H1 (cell line): ENCODE measurements around the gene ETFDH. TPM values are rescaled to one million over a fixed set of nuclear protein-coding genes. Genes with fewer than 3 reads are reported as not detected.

Experiments used
- CTCF ChIA-PET: fragments of 300-600 bp; sonication (Branson Sonifier 250); formaldehyde crosslinking; loops from one replicate; lab custom pipeline; 2021; ENCODE audit not compliant: partially characterized antibody; lab: Charles Lee
- POLR2A ChIA-PET: fragments of 300-600 bp; sonication (Branson Sonifier 250); formaldehyde crosslinking; loops from one replicate; lab custom pipeline; 2021; ENCODE audit warnings: inconsistent platforms; ENCODE audit not compliant: partially characterized antibody; lab: Charles Lee
- DNase-seq, 2 experiments: peaks; one replicate each; pipeline versions ENCODE4 v3.0.0 to v3.0.0-alpha.2; 2010 to 2022; ENCODE audit warnings: low spot score in 2 of 2, low read depth in 1 of 2, mixed read lengths in 1 of 2
- FAIRE-seq: peaks from 2 replicates; lab custom pipeline; 2011; peaks lifted over from hg19 to GRCh38; lab: Jason Lieb, UNC
- H2AFZ ChIP-seq: 2 replicates; pipeline ENCODE4 v1.8.1; 2012; ENCODE audit warnings: low read length, inconsistent platforms
- H2AK5ac ChIP-seq: 2 replicates; pipeline ENCODE4 v1.6.1; 2013; ENCODE audit warnings: low read depth, low read length
- H2BK120ac ChIP-seq: replicated peaks from 2 replicates; pipeline ENCODE3; 2013; ENCODE audit warnings: low read depth, low read length, inconsistent platforms
- H2BK12ac ChIP-seq: 2 replicates; pipeline ENCODE4 v1.6.1; 2013; ENCODE audit warnings: low read depth, low read length
- H2BK15ac ChIP-seq: 2 replicates; pipeline ENCODE4 v1.6.1; 2013; ENCODE audit warnings: low read length
- H2BK20ac ChIP-seq: 2 replicates; pipeline ENCODE4 v1.6.1; 2013; ENCODE audit warnings: low read length
- H2BK5ac ChIP-seq: 2 replicates; pipeline ENCODE4 v1.6.1; 2013; ENCODE audit warnings: low read depth, low read length
- H3K14ac ChIP-seq: 2 replicates; pipeline ENCODE4 v1.6.1; 2013; ENCODE audit warnings: inconsistent platforms; ENCODE audit not compliant: insufficient read length
- H3K18ac ChIP-seq: 2 replicates; pipeline ENCODE4 v1.6.1; 2013; ENCODE audit warnings: low read length; ENCODE audit errors: extremely low read depth
- H3K23ac ChIP-seq: 2 replicates; pipeline ENCODE4 v1.6.1; 2013; ENCODE audit warnings: inconsistent platforms; ENCODE audit not compliant: insufficient read length
- H3K23me2 ChIP-seq: 2 replicates; pipeline ENCODE4 v1.6.1; 2013; ENCODE audit warnings: low read depth, low read length
- H3K27ac ChIP-seq: 2 replicates; pipeline ENCODE4 v1.6.1; 2011; ENCODE audit warnings: low read depth, low read length, inconsistent platforms
- H3K27me3 ChIP-seq, 4 experiments: replicated peaks in 1 of 4; 1 replicate in 1 of 4; 2 replicates in 3 of 4; pipeline versions ENCODE4 v1.6.1 to v1.8.1; 2011 to 2013; ENCODE audit warnings: low read length in 3 of 4, mild to moderate bottlenecking in 3 of 4, inconsistent platforms in 2 of 4, mixed read lengths in 2 of 4, moderate library complexity in 1 of 4; ENCODE audit not compliant: control insufficient read depth in 3 of 4, insufficient read depth in 3 of 4; ENCODE audit errors: extremely low read depth in 1 of 4
- H3K36me3 ChIP-seq, 4 experiments: 2 replicates each; pipeline versions ENCODE4 v1.6.1 to v1.8.1; 2011 to 2013; ENCODE audit warnings: mild to moderate bottlenecking in 4 of 4, low read length in 3 of 4, moderate library complexity in 2 of 4, control low read depth in 1 of 4, inconsistent platforms in 1 of 4; ENCODE audit not compliant: insufficient read depth in 4 of 4, control insufficient read depth in 2 of 4
- H3K4ac ChIP-seq: replicated peaks from 2 replicates; pipeline ENCODE3; 2013; ENCODE audit warnings: low read length, low read depth, mixed read lengths, inconsistent platforms; ENCODE audit not compliant: insufficient read length
- H3K4me1 ChIP-seq, 4 experiments: replicated peaks in 1 of 4; 1 replicate in 1 of 4; 2 replicates in 3 of 4; pipeline versions ENCODE4 v1.6.1 to v1.8.1; 2011 to 2013; ENCODE audit warnings: low read length in 3 of 4, inconsistent platforms in 2 of 4, mixed read lengths in 1 of 4; ENCODE audit not compliant: insufficient read depth in 4 of 4, control insufficient read depth in 3 of 4
- H3K4me2 ChIP-seq, 2 experiments: 2 replicates each; pipeline versions ENCODE4 v1.6.1 to v1.8.1; 2011 to 2013; ENCODE audit warnings: low read depth in 2 of 2, low read length in 2 of 2, control low read depth in 1 of 2, inconsistent platforms in 1 of 2, mild to moderate bottlenecking in 1 of 2; ENCODE audit not compliant: insufficient read depth in 1 of 2
- H3K4me3 ChIP-seq, 4 experiments: fragments of 200-600, 300-600 bp in 1 of 4; sonication (generic), shearing (Covaris generic), sonication (Bioruptor Twin) in 1 of 4; 2 replicates each; pipeline versions ENCODE4 v1.5.1 to v1.8.1; 2011 to 2016; ENCODE audit warnings: low read length in 4 of 4, low read depth in 3 of 4, control low read depth in 2 of 4, inconsistent platforms in 2 of 4, mild to moderate bottlenecking in 2 of 4, mixed read lengths in 1 of 4, moderate library complexity in 1 of 4; ENCODE audit not compliant: insufficient read depth in 2 of 4; ENCODE audit errors: extremely low read depth in 1 of 4
- H3K56ac ChIP-seq: replicated peaks from 2 replicates; pipeline ENCODE3; 2013; ENCODE audit warnings: low read depth, mild to moderate bottlenecking, mixed read lengths, low read length, inconsistent platforms; ENCODE audit not compliant: insufficient read length
- H3K79me1 ChIP-seq: 2 replicates; pipeline ENCODE4 v1.6.1; 2013; ENCODE audit warnings: low read depth, low read length, control low read depth
- H3K79me2 ChIP-seq, 2 experiments: 2 replicates each; pipeline versions ENCODE4 v1.6.1 to v1.8.1; 2012 to 2013; ENCODE audit warnings: low read length in 2 of 2, mild to moderate bottlenecking in 2 of 2, inconsistent platforms in 1 of 2; ENCODE audit not compliant: insufficient read depth in 2 of 2, control insufficient read depth in 1 of 2
- H3K9ac ChIP-seq, 4 experiments: replicated peaks in 1 of 4; 1 replicate in 1 of 4; 2 replicates in 3 of 4; pipeline versions ENCODE4 v1.6.1 to v1.8.1; 2011 to 2013; ENCODE audit warnings: low read depth in 3 of 4, low read length in 3 of 4, control low read depth in 2 of 4, mild to moderate bottlenecking in 2 of 4, moderate library complexity in 2 of 4, inconsistent platforms in 1 of 4; ENCODE audit errors: extremely low read depth in 1 of 4
- H3K9me3 ChIP-seq, 2 experiments: 2 replicates each; pipeline versions ENCODE4 v1.6.1 to v1.8.1; 2012 to 2013; ENCODE audit warnings: mild to moderate bottlenecking in 2 of 2, moderate library complexity in 2 of 2, control low read depth in 1 of 2, inconsistent platforms in 1 of 2, low read depth in 1 of 2, low read length in 1 of 2, mixed read lengths in 1 of 2; ENCODE audit not compliant: insufficient read depth in 2 of 2
- H4K20me1 ChIP-seq, 2 experiments: replicated peaks in 1 of 2; 2 replicates each; pipeline versions ENCODE3 to v1.8.1; 2011 to 2013; ENCODE audit warnings: inconsistent platforms in 2 of 2, low read length in 2 of 2, mild to moderate bottlenecking in 1 of 2; ENCODE audit not compliant: insufficient read depth in 2 of 2, control insufficient read depth in 1 of 2
- H4K5ac ChIP-seq: 2 replicates; pipeline ENCODE4 v1.6.1; 2013; ENCODE audit warnings: low read length, low read depth, mixed read lengths, inconsistent platforms; ENCODE audit not compliant: insufficient read length
- H4K8ac ChIP-seq: 2 replicates; pipeline ENCODE4 v1.8.0; 2013; ENCODE audit warnings: mild to moderate bottlenecking, moderate library complexity, low read length, inconsistent platforms; ENCODE audit not compliant: insufficient read depth; ENCODE audit errors: extremely low read depth
- H4K91ac ChIP-seq: replicated peaks from 2 replicates; pipeline ENCODE3; 2013; ENCODE audit warnings: low read length, mixed read lengths, inconsistent platforms; ENCODE audit not compliant: insufficient read length
- BCL11A ChIP-seq, 2 experiments: IDR thresholded peaks; one replicate each; pipeline ENCODE4 v1.6.1; 2011; ENCODE audit warnings: low read depth in 2 of 2, low read length in 2 of 2, mild to moderate bottlenecking in 2 of 2
- GABPA ChIP-seq: IDR thresholded peaks from 2 replicates; pipeline ENCODE4 v1.6.1; 2011; ENCODE audit warnings: mild to moderate bottlenecking, low read length, moderate library complexity, borderline replicate concordance; ENCODE audit not compliant: insufficient read depth
- HDAC2 ChIP-seq, 2 experiments: fragments of 300-600 bp in 1 of 2; sonication (generic) in 1 of 2; IDR thresholded peaks; 2 replicates each; pipeline ENCODE4 v1.6.1; 2011 to 2012; ENCODE audit warnings: low read depth in 2 of 2, low read length in 2 of 2, mild to moderate bottlenecking in 2 of 2, moderate library complexity in 2 of 2, borderline replicate concordance in 1 of 2, inconsistent platforms in 1 of 2
- PHF8 ChIP-seq: fragments of 200-600 bp; sonication (generic); conservative IDR thresholded peaks from 2 replicates; pipeline ENCODE4 v1.7.1; 2012; ENCODE audit warnings: low read depth, mild to moderate bottlenecking, inconsistent platforms, low read length, moderate library complexity
- RAD21 ChIP-seq, 2 experiments: IDR thresholded peaks in 1 of 2; conservative IDR thresholded peaks in 1 of 2; 2 replicates each; pipeline ENCODE4 v1.6.1; 2011; ENCODE audit warnings: low read depth in 2 of 2, low read length in 2 of 2, improper control_type of control experiment in 1 of 2, inconsistent platforms in 1 of 2, mild to moderate bottlenecking in 1 of 2, moderate library complexity in 1 of 2
- RBBP5 ChIP-seq: IDR thresholded peaks from 2 replicates; pipeline ENCODE4 v1.7.1; 2012; ENCODE audit warnings: low read depth, mild to moderate bottlenecking, inconsistent platforms, low read length, moderate library complexity, borderline replicate concordance
- RFX5 ChIP-seq: IDR thresholded peaks from 2 replicates; pipeline ENCODE4 v1.6.1; 2011; ENCODE audit warnings: low read depth, low read length, improper control_type of control experiment, borderline replicate concordance
- RXRA ChIP-seq: IDR thresholded peaks from 2 replicates; pipeline ENCODE4 v1.6.1; 2011; ENCODE audit warnings: low read depth, mild to moderate bottlenecking, low read length, moderate library complexity; ENCODE audit not compliant: insufficient read depth
- SP1 ChIP-seq: IDR thresholded peaks from 2 replicates; pipeline ENCODE4 v1.6.1; 2011; ENCODE audit warnings: low read depth, low read length
- TAF7 ChIP-seq: optimal IDR thresholded peaks from 2 replicates; pipeline ENCODE3; 2011; ENCODE audit warnings: low read depth, mild to moderate bottlenecking, inconsistent platforms, low read length, moderate library complexity, borderline replicate concordance
- WGBS, 2 experiments: shearing (Covaris generic) in 1 of 2; methylation state at CpG; one replicate each; pipeline versions ENCODE4 v1.1.6 to v1.1.7; 2013 to 2015; ENCODE audit warnings: low lambda C conversion rate in 2 of 2, mixed read lengths in 2 of 2, inconsistent platforms in 1 of 2, low coverage in 1 of 2, missing lambda C conversion rate in 1 of 2; ENCODE audit not compliant: insufficient replicate concordance in 2 of 2, insufficient coverage in 1 of 2, insufficient read length in 1 of 2; ENCODE audit errors: extremely low coverage in 1 of 2, missing lambda C conversion rate in 1 of 2; 5-methylcytosine and 5-hydroxymethylcytosine counted together
- polyA plus RNA-seq, 7 experiments: library from polyadenylated mRNA; depleted of rRNA in 3 of 7; stranded (reverse) in 5 of 7; unstranded in 2 of 7; fragments of >200 nt in 5 of 7; fragments of 200-250 nt in 2 of 7; gene quantifications; 1 replicate in 5 of 7; 2 replicates in 1 of 7; 4 replicates in 1 of 7; pipeline versions ENCODE4 v1.2.1 to v1.2.3, GENCODE V29; 2011 to 2013; ENCODE audit warnings: missing spikeins in 2 of 7, mixed read lengths in 2 of 7
- total RNA-seq: library from RNA; stranded (reverse); fragmentation: NEBNext Ultra II Directional; extraction: Animal tissue kit (Norgen Biotek cat#: 25700); gene quantifications from 2 replicates; pipeline ENCODE4 v1.2.1, GENCODE V29; 2021

The ETFDH gene
- total and polyA plus RNA-seq, 2 of the 8 experiments (the other 6 are each of a cell fraction or from before 2014, with no cell fraction given), result 11.3 to 15.7 TPM

DNA sequence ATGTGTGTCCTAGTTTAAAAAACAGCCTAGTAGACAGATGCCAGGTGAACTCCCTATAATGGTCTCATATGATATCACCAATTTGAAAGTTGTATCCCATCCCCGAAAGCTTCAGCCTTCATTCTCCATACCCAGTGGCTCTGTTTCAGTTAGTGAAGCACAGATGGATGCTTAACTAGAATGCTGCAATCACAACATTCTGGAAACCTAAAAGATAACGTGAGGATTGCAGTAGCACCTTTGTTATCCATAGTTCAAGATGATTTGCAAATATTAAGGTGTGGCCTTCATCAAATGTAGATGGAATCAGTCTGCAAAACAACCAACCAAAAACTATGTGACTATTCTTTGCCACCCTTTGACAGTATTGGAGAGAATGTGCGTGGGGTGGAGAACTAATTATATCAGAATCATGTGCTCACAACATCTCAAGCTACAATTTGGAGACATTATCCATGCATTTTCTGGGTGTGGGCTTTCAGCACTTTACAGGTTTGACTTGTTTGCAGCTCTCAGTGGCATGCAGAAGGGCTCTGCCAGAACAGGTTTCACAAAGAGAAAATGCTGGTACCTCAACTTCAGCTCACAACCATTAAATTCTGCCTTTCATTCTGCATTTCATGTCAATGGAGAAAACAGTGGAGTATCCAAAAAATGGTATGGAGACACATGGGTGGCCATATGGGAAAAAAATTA lies 69.4 kb downstream of the ETFDH start:
- no peak overlapping the region for H3K9ac ChIP-seq
- H2BK5ac ChIP-seq, result no peak overlapping the region
- H2AK5ac ChIP-seq, result no peak overlapping the region
- H2BK12ac ChIP-seq, result no peak overlapping the region
- no peak overlapping the region for H2BK20ac ChIP-seq
- H4K5ac ChIP-seq, result no peak overlapping the region
- no peaks in the 10 kb centered on the region for H3K79me1 ChIP-seq
- FAIRE-seq (no peak), DNase-seq (no peak)
- H3K36me3 ChIP-seq, result no peaks in the 10 kb centered on the region; a peak in 1 of 8 replicates
- H3K23ac ChIP-seq, result no peak overlapping the region
- no peak overlapping the region for H2BK15ac ChIP-seq
- no peak overlapping the region for H4K91ac ChIP-seq
- H3K18ac ChIP-seq, result no peak overlapping the region
- H3K27ac ChIP-seq, result no peak overlapping the region
- 81% methylated on average over 3 of the region's 3 CpGs; no CpG with 5 or more reads in 1 of the 2 experiments for WGBS, 2 experiments
- no peak overlapping the region for H2AFZ ChIP-seq
- ChIA-PET CTCF (interaction anchor here (1.1 to 1.3 kb wide), 2 partner anchors 13 to 110 kb away, joined by 3 read pairs; no protein-coding TSS in a partner anchor), POLR2A (interaction anchor here (0.6 kb wide), 1 partner anchor 49 kb away, joined by 3 read pairs; no protein-coding TSS in a partner anchor)
- no peak overlapping the region for H4K8ac ChIP-seq
- no peak overlapping the region for H3K4me2 ChIP-seq
- no peak overlapping the region for H3K14ac ChIP-seq
- no peak overlapping the region for H2BK120ac ChIP-seq
- TF ChIP-seq RAD21 (IDR thresholded peaks at IDR 0.05 in 1 of 2, conservative IDR thresholded peaks at IDR 0.05 in 1 of 2; ENCODE audit: low read depth in 2 of 2, low read length in 2 of 2), result no peak
- TF ChIP-seq GABPA, result no peak
- TF ChIP-seq SP1, result no peak
- TF ChIP-seq RXRA, result no peak
- no peak for TF ChIP-seq BCL11A (IDR thresholded peaks at IDR 0.05; ENCODE audit: low read depth in 2 of 2, low read length in 2 of 2)
- TF ChIP-seq RBBP5, result no peak
- no peak for TF ChIP-seq HDAC2 (IDR thresholded peaks at IDR 0.05; ENCODE audit: borderline replicate concordance in 1 of 2, low read depth in 2 of 2, low read length in 2 of 2)
- no peak for TF ChIP-seq RFX5
- TF ChIP-seq PHF8, result no peak
- TF ChIP-seq TAF7, result no peak
- no peaks in the 10 kb centered on the region for H4K20me1 ChIP-seq
- H3K4ac ChIP-seq, result no peak overlapping the region
- no peak overlapping the region for H3K4me3 ChIP-seq
- no peak overlapping the region for H3K56ac ChIP-seq
- no peaks in the 10 kb centered on the region; a peak in 1 of 4 replicates for H3K9me3 ChIP-seq
- H3K27me3 ChIP-seq, result no peaks in the 10 kb centered on the region
- peaks cover 0 to 2% (median 0%) of the 10 kb centered on the region in 4 experiments; a peak in 1 of 7 replicates for H3K4me1 ChIP-seq
- no peaks in the 10 kb centered on the region for H3K23me2 ChIP-seq
- no peaks in the 10 kb centered on the region for H3K79me2 ChIP-seq
